NB4 (cell line): ENCODE results near the gene BDNF.

Experiments used
- DNase-seq: peaks from one replicate; pipeline ENCODE4 v3.0.0; 2010; ENCODE audit warnings: low read depth
- H3K4me3 ChIP-seq: one replicate; pipeline ENCODE4 v1.5.1; 2011; ENCODE audit warnings: mild to moderate bottlenecking, low read depth, low read length, moderate library complexity
- CTCF ChIP-seq: IDR thresholded peaks from one replicate; pipeline ENCODE4 v1.5.1; 2012; ENCODE audit warnings: low read depth, low read length
- MAX ChIP-seq: IDR thresholded peaks from 2 replicates; pipeline ENCODE4 v1.6.1; 2011; ENCODE audit warnings: low read depth, low read length
- MYC ChIP-seq: IDR thresholded peaks from 2 replicates; pipeline ENCODE4 v1.6.1; 2011; ENCODE audit warnings: low read depth, low read length
- POLR2A ChIP-seq: IDR thresholded peaks from 2 replicates; pipeline ENCODE4 v1.6.1; 2011; ENCODE audit warnings: mild to moderate bottlenecking; ENCODE audit not compliant: insufficient read length; ENCODE audit errors: extremely low read depth

Gene BDNF

GRCh38 chr11:27698872-27699241 is 1.4 kb downstream of the BDNF start:
- H3K4me3 ChIP-seq, result no peak overlapping the region
- TF ChIP-seq POLR2A (no peak), CTCF (peak; percentile 57)
- DNase-seq, result peak; percentile 81

- no peak for DNase-seq
- TF ChIP-seq MAX (no peak), POLR2A (no peak), MYC (no peak), CTCF (no peak)
- H3K4me3 ChIP-seq, result no peak overlapping the region
These were observed 2.5 kb downstream of the BDNF start for GRCh38 chr11:27697679-27698275.

- H3K4me3 ChIP-seq, result no peak overlapping the region
- DNase-seq, result no peak
- no peak for TF ChIP-seq MAX
- no peak for TF ChIP-seq MYC
These were observed 3.3 kb downstream of the BDNF start for GRCh38 chr11:27696961-27697360.

- TF ChIP-seq CTCF (no peak), MAX (no peak), MYC (no peak), POLR2A (no peak)
- H3K4me3 ChIP-seq, result no peak overlapping the region
- no peak for DNase-seq
These were observed 4.1 kb downstream of the BDNF start for GRCh38 chr11:27696115-27696514.

- TF ChIP-seq CTCF (peak; percentile 15), POLR2A (no peak), MYC (no peak), MAX (no peak)
- DNase-seq, result peak; percentile 25
- no peak overlapping the region for H3K4me3 ChIP-seq
These were observed 5.3 kb downstream of the BDNF start for GRCh38 chr11:27694992-27695391.

GRCh38 chr11:27693398-27693797 is 6.9 kb downstream of the BDNF start:
- no peak for DNase-seq
- H3K4me3 ChIP-seq, result no peak overlapping the region
- TF ChIP-seq MAX (no peak), POLR2A (no peak), MYC (no peak), CTCF (no peak)
